CD4-positive, alpha-beta T cell (primary cell): ENCODE results near the gene NPIPB2. TPM values are rescaled to one million over a fixed set of nuclear protein-coding genes. Genes with fewer than 3 reads are reported as not detected.

ENCODE experiments used
- ATAC-seq: fragments of 200-7000 bp; cut with Tn5 transposase; one replicate; pipeline ENCODE4 v1.10.0; 2022; ENCODE audit warnings: mild to moderate bottlenecking; ENCODE audit not compliant: poor library complexity
- CTCF ChIA-PET: fragments of 350-600 bp; sonication (Branson Sonifier 250); formaldehyde crosslinking; loops from one replicate; lab custom pipeline; 2021; ENCODE audit warnings: antibody characterized with exemption, inconsistent platforms; lab: Charles Lee
- POLR2A ChIA-PET: fragments of 350-600 bp; sonication (Branson Sonifier 250); formaldehyde crosslinking; loops from one replicate; lab custom pipeline; 2021; ENCODE audit warnings: antibody characterized with exemption, inconsistent platforms; lab: Charles Lee
- DNase-seq, 14 experiments: peaks; one replicate each; pipeline ENCODE4 v3.0.0-alpha.2; 2013 to 2020; ENCODE audit warnings: mixed read lengths in 2 of 14
- H3K27ac ChIP-seq, 2 donors: one replicate each; pipeline versions ENCODE4 v1.5.1 to v1.7.0; 2013; ENCODE audit warnings: low read length in 2 of 2, low read depth in 1 of 2, mild to moderate bottlenecking in 1 of 2
- H3K27me3 ChIP-seq, 2 experiments: 1 replicate in 1 of 2; 2 replicates in 1 of 2; pipeline versions ENCODE4 v1.6.1 to v1.7.0; 2013; ENCODE audit warnings: low read length in 2 of 2, control low read depth in 1 of 2, mild to moderate bottlenecking in 1 of 2, moderate library complexity in 1 of 2; ENCODE audit not compliant: insufficient read depth in 2 of 2, control insufficient read depth in 1 of 2
- H3K36me3 ChIP-seq: one replicate; pipeline ENCODE4 v1.6.1; 2013; ENCODE audit warnings: low read length, control low read depth; ENCODE audit not compliant: insufficient read depth
- H3K4me1 ChIP-seq: one replicate; pipeline ENCODE4 v1.6.1; 2013; ENCODE audit warnings: low read length, control low read depth; ENCODE audit not compliant: insufficient read depth
- H3K4me3 ChIP-seq: one replicate; pipeline ENCODE4 v1.5.1; 2013; ENCODE audit warnings: mild to moderate bottlenecking, low read length, moderate library complexity
- H3K9me3 ChIP-seq, 2 experiments: 1 replicate in 1 of 2; 2 replicates in 1 of 2; pipeline versions ENCODE4 v1.6.1 to v1.7.0; 2013; ENCODE audit warnings: low read length in 2 of 2, mild to moderate bottlenecking in 2 of 2, control low read depth in 1 of 2, moderate library complexity in 1 of 2; ENCODE audit not compliant: control insufficient read depth in 1 of 2, insufficient read depth in 1 of 2
- H3K27ac Mint-ChIP-seq: one replicate; pipeline ENCODE4 v1.8.0; 2020; ENCODE audit warnings: mixed read lengths
- H3K27me3 Mint-ChIP-seq: one replicate; pipeline ENCODE4 v1.8.0; 2021; ENCODE audit warnings: mixed read lengths
- H3K36me3 Mint-ChIP-seq: one replicate; pipeline ENCODE4 v1.8.0; 2021; ENCODE audit warnings: low read depth, mixed read lengths
- H3K4me1 Mint-ChIP-seq: one replicate; pipeline ENCODE4 v1.8.0; 2021; ENCODE audit warnings: low read depth, mixed read lengths
- H3K4me3 Mint-ChIP-seq: one replicate; pipeline ENCODE4 v1.8.0; 2020; ENCODE audit warnings: mild to moderate bottlenecking, mixed read lengths
- H3K9me3 Mint-ChIP-seq: one replicate; pipeline ENCODE4 v1.8.0; 2020; ENCODE audit warnings: mixed read lengths
- intact Hi-C, 2 experiments: fragments of 100-400 bp; cut with DNase I in 1 of 2; cut with micrococcal nuclease in 1 of 2; formaldehyde crosslinking; loops; one replicate each; pipeline versions ENCODE4 v1.15.1 to v1.9.0; 2023 to 2025; cut with DNase I, micrococcal nuclease
- total RNA-seq, 174 experiments: library from RNA in 2 of 174; stranded (reverse) in 2 of 174; gene quantifications; one replicate each; pipeline ENCODE4 v1.2.3 and lab custom pipeline; 2021 to 2026
- TF ChIP-seq, protein P1 (sequence below): fragments of 200-600 bp; IDR thresholded peaks from one replicate; pipeline ENCODE4 v1.8.0; 2022; ENCODE audit warnings: antibody characterized with exemption, mild to moderate bottlenecking

Gene NPIPB2
- total RNA-seq, 2 experiments from 2014 or later = 10.6 to 12.3 TPM

DNA sequence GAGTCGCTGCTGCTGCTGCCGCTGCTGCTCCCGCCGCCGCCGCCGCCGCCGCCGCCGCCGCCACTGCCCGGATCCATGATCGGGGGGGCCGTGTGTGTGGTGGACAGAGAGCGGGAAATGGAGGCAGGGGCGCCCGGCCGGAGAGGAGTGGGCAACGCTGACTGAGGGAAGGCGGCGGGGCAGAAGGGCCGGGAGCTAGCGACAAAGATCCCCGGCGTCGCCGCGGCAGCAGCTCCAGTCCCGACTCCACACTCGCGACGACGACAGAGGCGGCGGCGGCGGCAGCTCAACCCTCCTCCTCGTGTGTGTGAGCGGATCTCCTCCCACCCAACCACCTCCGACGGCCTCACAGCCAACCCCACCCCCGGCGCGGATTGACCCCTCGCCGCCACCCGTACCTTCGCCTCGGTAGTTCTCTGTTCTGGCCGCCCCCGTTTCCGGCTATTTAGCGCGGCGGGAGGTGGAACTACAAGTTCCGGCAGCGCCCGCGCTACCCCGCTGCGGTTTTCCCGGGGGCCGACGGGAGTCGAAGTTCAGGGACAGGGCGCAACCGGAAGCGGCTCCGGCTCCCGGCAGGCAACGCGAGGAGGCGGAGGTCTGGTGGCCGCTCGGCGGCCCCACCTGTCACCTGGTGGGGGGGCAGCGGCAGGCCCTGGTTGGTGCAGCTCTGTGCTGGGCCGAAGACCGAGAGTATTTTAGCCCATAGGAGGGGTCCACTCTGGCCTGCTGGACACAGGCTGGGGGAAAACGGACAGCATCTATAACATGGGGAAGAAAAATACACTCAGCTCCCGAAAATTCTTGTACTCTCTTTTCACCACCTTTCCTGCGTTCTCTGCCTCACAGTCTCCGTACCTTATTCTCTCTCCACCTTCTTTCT lies 26.0 kb downstream of the NPIPB2 start, which contains the start of gene GSPT1:
Gene GSPT1 (minus strand): TSS at position 313 of the 880 bp plus-strand sequence. CDS start 236 bp downstream, at position 77.
- DNase-seq (peak; percentile 98 to 99 (median 99)), ATAC-seq (peak; percentile 84)
- Mint-ChIP-seq H3K27ac (peak within 1 kb of the TSS; percentile 98), H3K36me3 (peaks cover 32% of the 10 kb centered on the region), H3K4me3 (peak within 1 kb of the TSS; percentile 98), H3K9me3 (no peaks in the 10 kb centered on the region), H3K4me1 (peaks cover 33% of the 10 kb centered on the region), H3K27me3 (no peaks in the 10 kb centered on the region)
- Histone ChIP-seq H3K9me3 (no peaks in the 10 kb centered on the region), H3K4me1 (peaks cover 32% of the 10 kb centered on the region), H3K36me3 (no peaks in the 10 kb centered on the region), H3K4me3 (peak within 1 kb of the TSS; percentile 82), H3K27me3 (peaks cover 0 to 2% of the 10 kb centered on the region in 2 experiments), H3K27ac (peak within 1 kb of the TSS; percentile 84 to 86)
- POLR2A ChIA-PET = interaction anchor here (0.6 to 1.7 kb wide), 14 partner anchors 9 to 974 kb away, joined by 3 to 13 read pairs (median 4); partner anchors contain the start of genes DEXI, RSL1D1, TXNDC11 and ZC3H7A
- TF ChIP-seq, protein P1, sequence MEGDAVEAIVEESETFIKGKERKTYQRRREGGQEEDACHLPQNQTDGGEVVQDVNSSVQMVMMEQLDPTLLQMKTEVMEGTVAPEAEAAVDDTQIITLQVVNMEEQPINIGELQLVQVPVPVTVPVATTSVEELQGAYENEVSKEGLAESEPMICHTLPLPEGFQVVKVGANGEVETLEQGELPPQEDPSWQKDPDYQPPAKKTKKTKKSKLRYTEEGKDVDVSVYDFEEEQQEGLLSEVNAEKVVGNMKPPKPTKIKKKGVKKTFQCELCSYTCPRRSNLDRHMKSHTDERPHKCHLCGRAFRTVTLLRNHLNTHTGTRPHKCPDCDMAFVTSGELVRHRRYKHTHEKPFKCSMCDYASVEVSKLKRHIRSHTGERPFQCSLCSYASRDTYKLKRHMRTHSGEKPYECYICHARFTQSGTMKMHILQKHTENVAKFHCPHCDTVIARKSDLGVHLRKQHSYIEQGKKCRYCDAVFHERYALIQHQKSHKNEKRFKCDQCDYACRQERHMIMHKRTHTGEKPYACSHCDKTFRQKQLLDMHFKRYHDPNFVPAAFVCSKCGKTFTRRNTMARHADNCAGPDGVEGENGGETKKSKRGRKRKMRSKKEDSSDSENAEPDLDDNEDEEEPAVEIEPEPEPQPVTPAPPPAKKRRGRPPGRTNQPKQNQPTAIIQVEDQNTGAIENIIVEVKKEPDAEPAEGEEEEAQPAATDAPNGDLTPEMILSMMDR = no peak
- CTCF ChIA-PET = interaction anchor here (0.6 to 1.5 kb wide), 2 partner anchors 61 to 119 kb away, joined by 3 to 4 read pairs; partner anchors contain the start of genes SNX29 and ZC3H7A
- intact Hi-C loops = loop anchor here in 1 of 2 experiments (1.0 to 10.0 kb wide), 6 partner anchors 60 to 974 kb away; partner anchors contain the start of genes CLEC16A, DEXI, RSL1D1 and SNX29

DNA sequence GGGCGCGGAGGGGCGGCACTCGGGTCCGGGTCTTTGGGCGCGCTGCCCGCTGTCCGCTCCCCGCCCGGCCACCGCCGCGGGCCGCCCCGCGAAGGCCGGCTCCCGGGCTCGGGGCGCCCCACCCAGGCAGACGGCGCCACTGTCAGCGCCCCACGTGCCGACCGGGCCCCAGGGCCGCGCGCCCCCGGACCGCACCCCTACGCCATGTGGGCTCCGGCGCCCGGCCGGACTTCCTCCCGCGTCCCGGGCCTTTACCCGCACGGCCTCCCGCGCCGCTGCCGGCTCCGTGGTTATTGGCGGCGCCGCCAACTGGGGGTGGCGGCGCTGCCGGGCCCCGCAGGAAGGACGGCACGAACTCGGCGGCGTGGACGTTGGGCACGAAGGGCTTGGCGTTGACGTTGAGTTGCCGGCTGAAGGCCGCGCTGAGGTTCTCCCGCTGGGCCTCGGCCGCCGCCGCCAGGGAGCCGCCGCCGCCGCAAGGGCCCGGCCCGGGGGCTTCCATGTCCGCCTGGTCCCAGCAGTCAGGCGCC lies 26.7 kb downstream of the NPIPB2 start:
- Histone ChIP-seq H3K4me1 (peaks cover 35% of the 10 kb centered on the region), H3K9me3 (no peaks in the 10 kb centered on the region), H3K27ac (peak overlapping the region; percentile 58 to 86), H3K36me3 (no peaks in the 10 kb centered on the region), H3K27me3 (peaks cover 0 to 2% of the 10 kb centered on the region in 2 experiments), H3K4me3 (peak overlapping the region; percentile 82)
- ATAC-seq (no peak), DNase-seq (peak in 6 of 14 experiments; percentile 9 to 66 (median 24))
- H3K27me3 Mint-ChIP-seq = no peaks in the 10 kb centered on the region
- TF ChIP-seq, protein P1 = no peak
- H3K9me3 Mint-ChIP-seq = no peaks in the 10 kb centered on the region
- CTCF ChIA-PET = interaction anchor here (0.6 kb wide), 1 partner anchor 62 kb away, joined by 3 read pairs; the partner anchor contains the start of gene SNX29
- peak overlapping the region; percentile 98 for H3K27ac Mint-ChIP-seq
- H3K4me3 Mint-ChIP-seq = peak overlapping the region; percentile 98
- intact Hi-C loops = loop anchor here in 1 of 2 experiments (1.0 to 10.0 kb wide), 4 partner anchors 64 to 973 kb away; partner anchors contain the start of genes CLEC16A, DEXI, RSL1D1 and SOCS1
- peaks cover 40% of the 10 kb centered on the region for H3K4me1 Mint-ChIP-seq
- POLR2A ChIA-PET = interaction anchor here (0.6 to 1.7 kb wide), 14 partner anchors 22 to 973 kb away, joined by 3 to 13 read pairs (median 4); partner anchors contain the start of genes DEXI, RSL1D1, TXNDC11 and ZC3H7A
- H3K36me3 Mint-ChIP-seq = peaks cover 39% of the 10 kb centered on the region
